ENCODE results near the gene BAZ2B. TPM values are rescaled to one million over a fixed set of nuclear protein-coding genes. Genes with fewer than 3 reads are reported as not detected.

BAZ2B gene
- total RNA-seq, 1 donor from 2014 or later: 101 TPM

GRCh38 chr2:159356053-159356554 is 260.2 kb downstream of the BAZ2B start:
- DNase-seq (ENCODE audit: low spot score): no peak
- no peaks in the 10 kb centered on the region for H3K4me1 ChIP-seq
- no peaks in the 10 kb centered on the region for H4K20me1 ChIP-seq (ENCODE audit: low read depth)
- H3K36me3 ChIP-seq: peaks cover 4% of the 10 kb centered on the region
- no peak overlapping the region for H3K4me3 ChIP-seq
- Mint-ChIP-seq H3K4me3 (no peak overlapping the region), H3K27ac (no peak overlapping the region), H3K9me3 (peaks cover 5% of the 10 kb centered on the region), H3K36me3 (peaks cover 28% of the 10 kb centered on the region), H3K27me3 (ENCODE audit: insufficient read depth, low read depth) (no peaks in the 10 kb centered on the region), H3K4me1 (no peaks in the 10 kb centered on the region)
- H3K9me3 ChIP-seq (ENCODE audit: low read depth): peaks cover 6% of the 10 kb centered on the region
- H3F3A ChIP-seq (ENCODE audit: low read depth): no peaks in the 10 kb centered on the region
- no peaks in the 10 kb centered on the region for H3K27me3 ChIP-seq
- H3K9ac ChIP-seq: no peak overlapping the region
- TF ChIP-seq EZH2 (IDR thresholded peaks at IDR 0.05) (no peak), CTCF (IDR thresholded peaks at IDR 0.05) (no peak), EZH2phosphoT487 (IDR thresholded peaks at IDR 0.05) (no peak)
- no peaks in the 10 kb centered on the region for H3K79me2 ChIP-seq (ENCODE audit: low read depth)
- H3K4me2 ChIP-seq: no peak overlapping the region
- H3K27ac ChIP-seq: no peak overlapping the region
- no peak overlapping the region for H2AFZ ChIP-seq (replicated peaks)

- TF ChIP-seq CTCF (IDR thresholded peaks at IDR 0.05): no peak
- TF ChIP-seq EZH2 (IDR thresholded peaks at IDR 0.05): no peak
- no peak for TF ChIP-seq EZH2phosphoT487 (IDR thresholded peaks at IDR 0.05)
- Mint-ChIP-seq H3K27ac (no peak overlapping the region), H3K4me3 (no peak overlapping the region), H3K4me1 (no peaks in the 10 kb centered on the region), H3K36me3 (peaks cover 25% of the 10 kb centered on the region), H3K9me3 (no peaks in the 10 kb centered on the region), H3K27me3 (ENCODE audit: insufficient read depth, low read depth) (no peaks in the 10 kb centered on the region)
- Histone ChIP-seq H3K4me2 (no peak overlapping the region), H3K4me1 (no peaks in the 10 kb centered on the region), H3K27ac (no peak overlapping the region), H3K9me3 (ENCODE audit: low read depth) (no peaks in the 10 kb centered on the region), H3K36me3 (peaks cover 16% of the 10 kb centered on the region), H2AFZ (replicated peaks) (no peak overlapping the region), H4K20me1 (ENCODE audit: low read depth) (no peaks in the 10 kb centered on the region), H3K9ac (no peak overlapping the region), H3K27me3 (no peaks in the 10 kb centered on the region), H3F3A (ENCODE audit: low read depth) (no peaks in the 10 kb centered on the region), H3K4me3 (no peak overlapping the region), H3K79me2 (ENCODE audit: low read depth) (no peaks in the 10 kb centered on the region)
- DNase-seq (ENCODE audit: low spot score): no peak
Observed at GRCh38 chr2:159351977-159352376, 264.4 kb downstream of the BAZ2B start.

- Histone ChIP-seq H3K27ac (no peak overlapping the region), H3K27me3 (no peaks in the 10 kb centered on the region), H3K9me3 (ENCODE audit: low read depth) (no peaks in the 10 kb centered on the region), H3K4me3 (no peak overlapping the region), H3K36me3 (peaks cover 14% of the 10 kb centered on the region), H3F3A (ENCODE audit: low read depth) (no peaks in the 10 kb centered on the region), H3K4me1 (no peaks in the 10 kb centered on the region), H3K9ac (no peak overlapping the region), H2AFZ (replicated peaks) (no peak overlapping the region), H4K20me1 (ENCODE audit: low read depth) (no peaks in the 10 kb centered on the region), H3K79me2 (ENCODE audit: low read depth) (no peaks in the 10 kb centered on the region), H3K4me2 (no peak overlapping the region)
- peaks cover under 1% of the 10 kb centered on the region for H3K9me3 Mint-ChIP-seq
- no peaks in the 10 kb centered on the region for H3K27me3 Mint-ChIP-seq (ENCODE audit: insufficient read depth, low read depth)
- H3K4me3 Mint-ChIP-seq: no peak overlapping the region
- TF ChIP-seq EZH2 (IDR thresholded peaks at IDR 0.05): no peak
- TF ChIP-seq CTCF (IDR thresholded peaks at IDR 0.05): no peak
- TF ChIP-seq EZH2phosphoT487 (IDR thresholded peaks at IDR 0.05): no peak
- H3K4me1 Mint-ChIP-seq: no peaks in the 10 kb centered on the region
- peaks cover 23% of the 10 kb centered on the region for H3K36me3 Mint-ChIP-seq
- no peak overlapping the region for H3K27ac Mint-ChIP-seq
- no peak for DNase-seq (ENCODE audit: low spot score)
Observed at GRCh38 chr2:159349674-159350299, 266.6 kb downstream of the BAZ2B start.
